HFFc6 (cell line): Measurements from ENCODE around the gene IPPK. TPM values are rescaled to one million over a fixed set of nuclear protein-coding genes. Genes with fewer than 3 reads are reported as not detected.

ENCODE experiments used
- DNase-seq: peaks from one replicate; pipeline ENCODE4 v3.0.0-alpha.2; 2018
- H3K27ac Mint-ChIP-seq: 2 replicates; pipeline ENCODE4 v1.8.0; 2020; ENCODE audit warnings: mild to moderate bottlenecking, mixed read lengths
- H3K27me3 Mint-ChIP-seq: 2 replicates; pipeline ENCODE4 v1.8.0; 2021; ENCODE audit warnings: mild to moderate bottlenecking, moderate library complexity, mixed read lengths; ENCODE audit not compliant: insufficient read depth
- H3K36me3 Mint-ChIP-seq: 2 replicates; pipeline ENCODE4 v1.8.0; 2021; ENCODE audit warnings: low read depth, mixed read lengths
- H3K4me1 Mint-ChIP-seq: 2 replicates; pipeline ENCODE4 v1.8.0; 2020; ENCODE audit warnings: low read depth, mixed read lengths
- H3K4me3 Mint-ChIP-seq: 2 replicates; pipeline ENCODE4 v1.8.0; 2020; ENCODE audit warnings: mild to moderate bottlenecking, moderate library complexity, mixed read lengths
- H3K9me3 Mint-ChIP-seq: 2 replicates; pipeline ENCODE4 v1.8.0; 2020; ENCODE audit warnings: mild to moderate bottlenecking, mixed read lengths
- CTCF ChIP-seq: fragments of 200-600 bp; sonication (generic); IDR thresholded peaks from 2 replicates; pipeline ENCODE4 v1.5.0; 2021; ENCODE audit warnings: antibody characterized with exemption, mild to moderate bottlenecking
- total RNA-seq, 6 experiments: library from RNA; stranded (reverse); fragmentation: NEBNext Ultra II Directional; extraction: Animal tissue kit (Norgen Biotek cat#: 25700); gene quantifications; 2 replicates in 1 of 6; 3 replicates in 5 of 6; pipeline ENCODE4 v1.2.3, GENCODE V29; 2021

The IPPK gene
- total RNA-seq, 6 experiments from 2014 or later: 10.0 to 14.0 (median 12.5) TPM

GRCh38 chr9:92712767-92713166 lies 42.8 kb upstream of the IPPK start:
- no peak for DNase-seq
- Mint-ChIP-seq H3K27ac (no peak overlapping the region), H3K36me3 (peaks cover 8% of the 10 kb centered on the region; the same call in 1 of the 2 replicates), H3K4me3 (no peak overlapping the region), H3K27me3 (no peaks in the 10 kb centered on the region; the same call in 1 of the 2 replicates), H3K4me1 (peaks cover 16% of the 10 kb centered on the region), H3K9me3 (no peaks in the 10 kb centered on the region)
- TF ChIP-seq CTCF: no peak

- Mint-ChIP-seq H3K27ac (no peak overlapping the region), H3K4me1 (peaks cover 25% of the 10 kb centered on the region), H3K9me3 (no peaks in the 10 kb centered on the region), H3K27me3 (no peaks in the 10 kb centered on the region; the same call in 1 of the 2 replicates), H3K36me3 (peaks cover 8% of the 10 kb centered on the region; the same call in 1 of the 2 replicates), H3K4me3 (no peak overlapping the region)
- no peak for DNase-seq
- no peak for TF ChIP-seq CTCF
Observed at GRCh38 chr9:92711844-92712243, 41.9 kb upstream of the IPPK start.

GRCh38 chr9:92711146-92711545 lies 41.2 kb upstream of the IPPK start:
- Mint-ChIP-seq H3K36me3 (peaks cover 8% of the 10 kb centered on the region; the same call in 1 of the 2 replicates), H3K9me3 (no peaks in the 10 kb centered on the region), H3K4me1 (peaks cover 27% of the 10 kb centered on the region), H3K4me3 (no peak overlapping the region), H3K27ac (no peak overlapping the region), H3K27me3 (peaks cover under 1% of the 10 kb centered on the region)
- no peak for DNase-seq
- TF ChIP-seq CTCF: no peak

GRCh38 chr9:92710368-92710767 lies 40.4 kb upstream of the IPPK start:
- no peak for TF ChIP-seq CTCF
- Mint-ChIP-seq H3K27me3 (peaks cover 3% of the 10 kb centered on the region; the same call in 1 of the 2 replicates), H3K36me3 (peaks cover 8% of the 10 kb centered on the region; the same call in 1 of the 2 replicates), H3K4me1 (peaks cover 30% of the 10 kb centered on the region), H3K4me3 (no peak overlapping the region), H3K27ac (no peak overlapping the region), H3K9me3 (no peaks in the 10 kb centered on the region)
- no peak for DNase-seq

- Mint-ChIP-seq H3K9me3 (no peaks in the 10 kb centered on the region), H3K36me3 (peaks cover 8% of the 10 kb centered on the region; the same call in 1 of the 2 replicates), H3K27me3 (peaks cover 3% of the 10 kb centered on the region; the same call in 1 of the 2 replicates), H3K4me3 (no peak overlapping the region), H3K27ac (no peak overlapping the region), H3K4me1 (peaks cover 30% of the 10 kb centered on the region)
- TF ChIP-seq CTCF: no peak
- no peak for DNase-seq
Observed at GRCh38 chr9:92709954-92710353, 40.0 kb upstream of the IPPK start.

GRCh38 chr9:92709240-92709639 lies 39.3 kb upstream of the IPPK start:
- H3K4me1 Mint-ChIP-seq: peaks cover 30% of the 10 kb centered on the region
- DNase-seq: no peak

More at GRCh38 chr9:92709240-92709639, 39.3 kb upstream of the IPPK start:
- Mint-ChIP-seq H3K9me3 (no peaks in the 10 kb centered on the region), H3K4me3 (no peak overlapping the region), H3K36me3 (peaks cover 14% of the 10 kb centered on the region; the same call in 1 of the 2 replicates), H3K27me3 (peaks cover 3% of the 10 kb centered on the region; the same call in 1 of the 2 replicates), H3K27ac (no peak overlapping the region)
- TF ChIP-seq CTCF: no peak
